Pancreas (tissue), 10 donors: ENCODE results near the gene POLD4. TPM values are rescaled to one million over a fixed set of nuclear protein-coding genes. Genes with fewer than 3 reads are reported as not detected.

Source experiments
- ATAC-seq, 4 donors: fragments of 200-7000 bp; cut with Tn5 transposase; one replicate each; pipeline versions ENCODE4 v1.8.0 to v1.9.1; 2020; ENCODE audit warnings: mild to moderate bottlenecking in 4 of 4, moderate library complexity in 4 of 4
- DNase-seq, 6 donors: peaks; one replicate each; pipeline ENCODE4 v3.0.0-alpha.2; 2020
- FAIRE-seq: peaks from 2 replicates; lab custom pipeline; 2012; peaks lifted over from hg19 to GRCh38; lab: Jason Lieb, UNC
- H3K27ac ChIP-seq, 4 donors: fragments of 200-600 bp; sonication (generic); 1 replicate in 3 of 4; 2 replicates in 1 of 4; pipeline versions ENCODE4 v1.5.0 to v1.8.0; 2020
- H3K27me3 ChIP-seq, 4 donors: fragments of 200-600 bp; one replicate each; pipeline ENCODE4 v1.8.0; 2021
- H3K36me3 ChIP-seq, 3 donors: fragments of 200-600 bp; sonication (generic) in 1 of 3; one replicate each; pipeline versions ENCODE4 v1.5.0 to v1.8.0; 2020 to 2021
- H3K4me1 ChIP-seq, 3 donors: fragments of 200-600 bp; one replicate each; pipeline ENCODE4 v1.8.0; 2021
- H3K4me3 ChIP-seq, 4 donors: fragments of 200-600 bp; sonication (generic) in 2 of 4; one replicate each; pipeline versions ENCODE4 v1.5.0 to v1.8.0; 2020 to 2021
- H3K9me3 ChIP-seq, 4 donors: fragments of 200-600 bp; one replicate each; pipeline ENCODE4 v1.8.0; 2021
- WGBS, 2 donors: extraction: QIAGEN DNeasy Blood & Tissue Kit; methylation state at CpG; one replicate each; pipeline ENCODE4 v1.1.7; 2013; 5-methylcytosine and 5-hydroxymethylcytosine counted together
- intact Hi-C, 3 donors: fragments of 100-400 bp; cut with DNase I; formaldehyde crosslinking; loops; one replicate each; pipeline versions ENCODE4 v1.11.1 to v1.14.2; 2022
- polyA plus RNA-seq, 2 donors: library from polyadenylated mRNA; stranded (reverse); fragments of 200-250 nt; gene quantifications; one replicate each; pipeline ENCODE4 v1.2.3, GENCODE V29; 2013
- total RNA-seq, 6 donors: library from RNA; stranded (reverse); fragmentation: NEBNext Ultra II Directional in 4 of 6; extraction: Animal tissue kit (Norgen Biotek cat#: 25700) in 4 of 6; gene quantifications; one replicate each; pipeline versions ENCODE4 v1.2.1 to v1.2.4, GENCODE V29; 2021 to 2023
- TF ChIP-seq, protein P1 (sequence below), 4 donors: fragments of 200-600 bp; sonication (generic) in 3 of 4; IDR thresholded peaks; one replicate each; pipeline versions ENCODE4 v1.5.0 to v1.8.0; 2021; ENCODE audit warnings: antibody characterized with exemption in 4 of 4
- donor health status: healthy with polysubstance abuse.
- donor health status: DM: no; HTN: no; CAD: no; lungs with moderate emphysema.
- donor health status: DM: no; HTN: no; CAD: no.
- donor health status: control.
- donor health status: control.
- donor health status: Bipolar disorder and iron deficiency.
- donor health status: DM: yes; HTN: yes; CAD: no.
- donor health status: DM: no; HTN: no; CAD: no.
- donor health status: DM: no; HTN: no; CAD: no.
- donor health status: DM: yes; HTN: yes; CAD: no.

The POLD4 gene
- total and polyA plus RNA-seq, 8 donors, result 35.0 to 99.3 (median 46.0) TPM

DNA sequence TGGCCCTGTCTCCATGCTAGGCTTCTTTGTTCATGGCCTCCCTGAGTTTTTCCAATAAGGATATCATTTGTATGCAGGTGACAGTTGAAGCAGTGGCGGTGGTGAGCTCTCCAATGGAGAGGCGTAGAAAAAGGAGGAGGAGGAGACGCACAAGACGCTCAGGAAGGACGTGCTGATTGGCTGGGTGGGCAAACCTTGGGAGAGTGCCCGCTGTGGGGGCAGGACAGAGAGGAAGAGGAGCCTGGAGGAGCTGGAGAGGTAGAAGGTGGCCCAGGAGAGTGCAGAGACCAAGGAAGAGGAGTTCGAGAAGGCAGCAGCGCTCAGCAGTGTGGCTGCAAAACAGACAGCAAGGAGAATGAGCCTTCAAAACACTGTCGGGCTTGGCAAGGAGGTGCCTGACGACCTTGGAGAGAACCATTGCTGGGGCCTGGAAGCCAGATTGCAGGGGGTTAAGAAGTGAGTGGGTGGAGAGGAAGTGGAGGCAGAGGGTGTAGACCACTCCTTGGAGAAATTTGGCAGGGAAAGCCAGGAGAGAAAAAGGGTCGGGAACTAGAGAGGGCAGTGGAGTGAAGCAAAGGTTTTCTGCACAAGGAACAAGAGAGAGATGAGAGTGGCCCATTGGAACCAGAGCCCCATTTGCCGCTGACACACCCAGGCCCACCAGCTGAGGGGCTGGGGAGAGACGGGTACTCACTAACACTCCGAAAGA, 12.5 kb upstream of the POLD4 start:
- H3K4me3 ChIP-seq, result no peak overlapping the region
- no peaks in the 10 kb centered on the region for H3K27me3 ChIP-seq
- intact Hi-C loops, result no loop called here
- no peaks in the 10 kb centered on the region for H3K4me1 ChIP-seq
- H3K9me3 ChIP-seq, result no peaks in the 10 kb centered on the region
- DNase-seq (no peak), FAIRE-seq (no peak), ATAC-seq (no peak)
- TF ChIP-seq, protein P1, sequence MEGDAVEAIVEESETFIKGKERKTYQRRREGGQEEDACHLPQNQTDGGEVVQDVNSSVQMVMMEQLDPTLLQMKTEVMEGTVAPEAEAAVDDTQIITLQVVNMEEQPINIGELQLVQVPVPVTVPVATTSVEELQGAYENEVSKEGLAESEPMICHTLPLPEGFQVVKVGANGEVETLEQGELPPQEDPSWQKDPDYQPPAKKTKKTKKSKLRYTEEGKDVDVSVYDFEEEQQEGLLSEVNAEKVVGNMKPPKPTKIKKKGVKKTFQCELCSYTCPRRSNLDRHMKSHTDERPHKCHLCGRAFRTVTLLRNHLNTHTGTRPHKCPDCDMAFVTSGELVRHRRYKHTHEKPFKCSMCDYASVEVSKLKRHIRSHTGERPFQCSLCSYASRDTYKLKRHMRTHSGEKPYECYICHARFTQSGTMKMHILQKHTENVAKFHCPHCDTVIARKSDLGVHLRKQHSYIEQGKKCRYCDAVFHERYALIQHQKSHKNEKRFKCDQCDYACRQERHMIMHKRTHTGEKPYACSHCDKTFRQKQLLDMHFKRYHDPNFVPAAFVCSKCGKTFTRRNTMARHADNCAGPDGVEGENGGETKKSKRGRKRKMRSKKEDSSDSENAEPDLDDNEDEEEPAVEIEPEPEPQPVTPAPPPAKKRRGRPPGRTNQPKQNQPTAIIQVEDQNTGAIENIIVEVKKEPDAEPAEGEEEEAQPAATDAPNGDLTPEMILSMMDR (IDR thresholded peaks at IDR 0.05), result no peak
- WGBS, 2 donors, result 77 to 78% methylated on average over 14 of the region's 14 CpGs
- H3K27ac ChIP-seq, result no peak overlapping the region
- no peaks in the 10 kb centered on the region for H3K36me3 ChIP-seq

DNA sequence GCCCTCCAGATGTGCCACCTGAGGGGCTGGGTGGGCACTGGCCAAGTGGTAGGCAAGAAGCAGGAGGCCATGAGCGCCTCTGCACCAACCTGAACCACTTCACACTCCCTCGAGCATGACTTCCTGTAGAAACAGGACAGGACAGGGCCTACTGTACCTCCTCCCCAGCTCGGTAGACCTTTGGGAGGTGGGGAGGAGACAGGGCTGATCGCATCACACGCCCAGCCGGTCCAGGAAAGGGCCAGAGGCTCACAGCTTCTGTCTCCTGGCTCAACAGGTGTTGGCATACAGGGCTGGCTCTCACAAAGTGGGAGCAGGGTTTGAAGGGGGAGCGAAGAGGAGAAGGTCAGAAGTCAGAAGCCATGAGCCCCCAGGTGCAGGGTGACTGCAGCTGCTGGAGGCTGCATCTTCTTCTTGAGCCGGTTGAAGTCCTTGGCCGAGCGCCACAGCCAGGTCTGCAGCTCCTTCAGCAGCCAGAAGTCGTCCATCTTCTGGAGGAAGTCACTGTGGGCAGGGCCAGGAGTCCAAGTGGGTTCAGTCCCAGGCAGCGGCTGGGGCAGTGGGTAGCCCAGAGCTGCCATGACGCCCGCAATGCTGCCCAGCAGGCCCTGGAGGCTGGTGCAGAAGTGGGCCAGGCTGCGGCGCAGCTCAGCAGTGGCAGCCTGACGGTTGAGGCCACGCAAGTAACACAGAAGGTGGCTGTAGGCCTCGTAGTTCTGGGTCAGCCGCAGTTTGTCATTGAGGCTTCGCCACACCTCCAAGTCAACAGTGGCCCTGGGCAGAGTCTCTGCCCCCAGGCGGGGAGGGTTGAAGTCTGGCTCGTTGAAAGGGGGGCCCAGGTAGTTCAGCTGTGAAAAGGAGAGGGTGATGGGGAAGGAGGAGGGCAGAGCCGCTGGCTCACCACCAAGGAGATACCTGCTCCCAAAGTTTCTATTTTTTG, 11.7 kb upstream of the POLD4 start:
- intact Hi-C loops, result no loop called here
- H3K36me3 ChIP-seq, result no peaks in the 10 kb centered on the region
- TF ChIP-seq, protein P1 (IDR thresholded peaks at IDR 0.05), result no peak
- DNase-seq (no peak), FAIRE-seq (no peak), ATAC-seq (no peak)
- H3K27ac ChIP-seq, result no peak overlapping the region
- WGBS, 2 donors, result 87 to 88% methylated on average over 24 of the region's 24 CpGs
- no peaks in the 10 kb centered on the region for H3K9me3 ChIP-seq
- H3K4me3 ChIP-seq, result no peak overlapping the region
- H3K4me1 ChIP-seq, result no peaks in the 10 kb centered on the region
- no peaks in the 10 kb centered on the region for H3K27me3 ChIP-seq

DNA sequence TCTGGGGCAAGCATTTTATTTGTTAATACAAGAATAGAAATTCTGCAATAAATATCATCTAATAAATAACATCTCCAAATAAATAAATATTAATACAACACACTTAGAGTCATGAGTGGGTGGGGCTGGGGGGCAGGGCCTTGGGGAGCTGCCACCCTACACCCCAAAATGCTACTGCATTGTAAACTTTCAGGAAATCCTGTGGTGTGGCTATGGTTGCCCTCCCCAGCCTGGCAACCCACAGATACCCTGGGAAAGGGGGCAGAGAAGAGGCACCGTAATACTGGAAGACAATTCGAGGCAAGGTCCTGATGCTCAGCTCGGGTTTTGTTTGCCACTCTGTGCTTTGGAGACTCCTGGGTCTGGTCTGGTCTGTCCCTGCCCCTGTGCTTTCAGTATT, 10.8 kb upstream of the POLD4 start:
- H3K4me1 ChIP-seq, result no peaks in the 10 kb centered on the region
- FAIRE-seq, result no peak
- no peaks in the 10 kb centered on the region for H3K9me3 ChIP-seq
- no peak overlapping the region for H3K27ac ChIP-seq
- ATAC-seq, result no peak
- intact Hi-C loops, result no loop called here
- no peaks in the 10 kb centered on the region for H3K27me3 ChIP-seq
- H3K36me3 ChIP-seq, result no peaks in the 10 kb centered on the region
- TF ChIP-seq, protein P1 (IDR thresholded peaks at IDR 0.05), result no peak
- no peak overlapping the region for H3K4me3 ChIP-seq
- 86 to 92% methylated on average over 3 of the region's 3 CpGs for WGBS, 2 donors
- DNase-seq, result no peak

DNA sequence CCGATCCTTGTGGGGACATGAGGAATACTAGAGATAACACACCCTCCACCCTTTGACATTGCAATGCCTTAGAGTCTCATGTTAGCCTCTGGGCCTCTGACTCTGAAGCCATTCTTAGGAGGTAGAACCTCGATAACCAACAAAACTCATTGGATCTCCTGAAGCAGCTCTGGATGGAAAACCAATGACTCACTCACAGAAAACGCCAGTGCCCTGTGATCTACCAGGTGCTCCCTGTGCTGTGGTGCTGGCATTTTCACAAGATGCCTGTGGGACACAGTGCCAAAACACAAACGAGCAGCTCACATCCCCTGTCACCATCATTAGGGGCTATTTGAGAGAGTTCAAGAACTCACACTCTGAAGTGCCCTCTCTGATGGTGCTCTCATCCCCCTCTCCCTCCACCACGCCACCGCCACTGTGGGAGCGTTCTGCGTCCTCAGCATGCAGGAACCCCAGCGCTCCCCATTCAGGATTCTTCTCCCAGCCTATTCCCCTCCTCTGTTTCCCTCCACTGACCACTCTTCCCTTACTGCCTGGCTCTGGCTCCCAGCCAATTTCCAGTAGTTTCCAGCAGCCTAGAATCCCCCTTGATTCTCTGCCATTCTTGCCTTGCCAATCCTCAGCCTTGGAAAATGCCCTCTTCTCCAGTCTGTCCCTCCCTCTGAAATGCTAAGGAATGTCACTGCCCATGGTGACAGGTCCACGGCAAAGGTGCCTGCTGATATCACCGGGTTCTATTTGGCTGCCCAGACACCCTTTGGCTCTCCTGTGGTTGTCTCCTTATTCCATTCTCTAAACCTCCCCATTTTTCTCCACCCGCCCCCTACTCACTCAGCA, 4.7 kb upstream of the POLD4 start:
- ATAC-seq, result no peak
- Histone ChIP-seq H3K4me1 (peaks cover 0 to 33% (median 14%) of the 10 kb centered on the region in 3 donors), H3K4me3 (no peak overlapping the region), H3K36me3 (no peaks in the 10 kb centered on the region), H3K27me3 (no peaks in the 10 kb centered on the region), H3K9me3 (no peaks in the 10 kb centered on the region), H3K27ac (peak overlapping the region in 1 of 4 donors; percentile 98)
- DNase-seq, result peak in 1 of 6 donors; percentile 41
- FAIRE-seq, result no peak
- TF ChIP-seq, protein P1 (IDR thresholded peaks at IDR 0.05), result no peak
- intact Hi-C loops, result no loop called here
- 73 to 74% methylated on average over 12 of the region's 12 CpGs for WGBS, 2 donors
